ENCODE measurements around the gene PPDPF. TPM values are rescaled to one million over a fixed set of nuclear protein-coding genes. Genes with fewer than 3 reads are reported as not detected.

PPDPF gene
- total RNA-seq, 1 donor from 2014 or later = 242 TPM

DNA sequence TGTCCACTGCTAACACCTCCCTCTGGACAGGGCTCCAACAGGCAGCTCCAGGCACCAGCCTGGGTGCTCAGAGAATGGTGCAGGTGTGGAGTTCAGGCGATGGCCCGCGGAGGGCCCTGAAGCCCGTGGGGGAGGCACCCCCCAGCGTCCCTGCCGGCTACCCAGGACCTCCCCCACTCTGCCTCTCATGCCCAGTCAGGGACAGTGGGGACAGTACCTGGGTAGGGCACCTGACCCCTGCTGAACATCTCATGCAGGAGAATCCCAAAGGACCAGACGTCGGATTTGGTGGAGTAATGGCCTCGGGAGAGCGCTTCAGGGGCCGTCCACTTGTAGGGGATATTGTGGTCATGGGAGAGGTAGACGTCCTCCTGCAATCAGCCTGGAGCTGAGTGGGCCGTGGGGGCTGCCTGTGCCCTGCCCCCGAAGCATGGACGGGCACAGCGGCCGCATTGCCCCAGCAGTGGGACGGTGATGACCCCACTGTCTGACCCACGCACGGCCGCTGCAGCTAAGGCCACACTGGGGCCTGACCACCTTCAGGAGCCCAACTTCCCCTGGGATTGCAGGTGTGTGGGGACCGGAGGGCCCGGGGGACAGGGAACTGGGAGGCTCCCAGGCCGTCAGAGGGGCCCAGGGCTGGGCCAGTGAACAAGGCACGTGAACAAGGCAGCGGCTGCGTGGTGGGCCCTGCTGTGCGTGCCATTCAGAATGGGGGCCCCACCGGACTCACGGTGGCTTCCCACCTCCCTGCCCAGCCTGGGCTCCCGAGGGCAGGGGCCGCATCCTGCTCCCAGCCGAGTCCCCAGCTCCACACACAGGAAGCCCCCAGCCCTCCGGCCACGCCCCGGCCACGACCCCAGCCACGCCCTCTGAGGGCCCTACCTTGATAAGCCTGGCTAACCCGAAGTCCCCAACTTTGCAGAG is 9.6 kb downstream of the PPDPF start:
- Histone ChIP-seq H3K27ac (no peak overlapping the region), H3K4me1 (no peaks in the 10 kb centered on the region), H3K27me3 (no peaks in the 10 kb centered on the region), H3K9me3 (no peaks in the 10 kb centered on the region), H3K36me3 (no peaks in the 10 kb centered on the region), H3K4me3 (no peak overlapping the region)
- TF ChIP-seq, protein P1, sequence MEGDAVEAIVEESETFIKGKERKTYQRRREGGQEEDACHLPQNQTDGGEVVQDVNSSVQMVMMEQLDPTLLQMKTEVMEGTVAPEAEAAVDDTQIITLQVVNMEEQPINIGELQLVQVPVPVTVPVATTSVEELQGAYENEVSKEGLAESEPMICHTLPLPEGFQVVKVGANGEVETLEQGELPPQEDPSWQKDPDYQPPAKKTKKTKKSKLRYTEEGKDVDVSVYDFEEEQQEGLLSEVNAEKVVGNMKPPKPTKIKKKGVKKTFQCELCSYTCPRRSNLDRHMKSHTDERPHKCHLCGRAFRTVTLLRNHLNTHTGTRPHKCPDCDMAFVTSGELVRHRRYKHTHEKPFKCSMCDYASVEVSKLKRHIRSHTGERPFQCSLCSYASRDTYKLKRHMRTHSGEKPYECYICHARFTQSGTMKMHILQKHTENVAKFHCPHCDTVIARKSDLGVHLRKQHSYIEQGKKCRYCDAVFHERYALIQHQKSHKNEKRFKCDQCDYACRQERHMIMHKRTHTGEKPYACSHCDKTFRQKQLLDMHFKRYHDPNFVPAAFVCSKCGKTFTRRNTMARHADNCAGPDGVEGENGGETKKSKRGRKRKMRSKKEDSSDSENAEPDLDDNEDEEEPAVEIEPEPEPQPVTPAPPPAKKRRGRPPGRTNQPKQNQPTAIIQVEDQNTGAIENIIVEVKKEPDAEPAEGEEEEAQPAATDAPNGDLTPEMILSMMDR (IDR thresholded peaks at IDR 0.05) = no peak
- intact Hi-C loops (cut with DNase I) = no loop called here
- DNase-seq (ENCODE audit: low spot score in 2 of 2) = no peak

DNA sequence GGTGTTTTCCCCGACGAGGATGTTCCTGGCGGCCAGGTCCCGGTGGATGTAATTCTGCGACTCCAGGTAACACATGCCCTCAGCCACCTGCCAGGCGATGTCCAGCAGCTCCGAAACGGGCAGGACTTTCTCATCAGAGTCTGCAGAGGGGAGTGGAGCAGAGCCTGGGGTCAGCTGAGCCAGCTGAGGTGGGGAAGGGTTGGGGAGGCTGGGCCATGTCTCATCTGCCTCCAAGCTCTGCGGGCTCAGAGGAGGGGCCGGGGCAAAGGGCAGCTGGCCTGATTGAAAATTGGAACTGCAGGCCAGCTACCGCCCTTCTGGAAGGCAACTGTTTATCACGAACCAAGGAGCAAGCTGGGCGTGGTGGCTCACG is 10.2 kb downstream of the PPDPF start:
- Histone ChIP-seq H3K9me3 (no peaks in the 10 kb centered on the region), H3K4me1 (no peaks in the 10 kb centered on the region), H3K36me3 (no peaks in the 10 kb centered on the region), H3K4me3 (no peak overlapping the region), H3K27me3 (no peaks in the 10 kb centered on the region), H3K27ac (no peak overlapping the region)
- TF ChIP-seq, protein P1 (IDR thresholded peaks at IDR 0.05) = no peak
- intact Hi-C loops (cut with DNase I) = no loop called here
- no peak for DNase-seq (ENCODE audit: low spot score in 2 of 2)

DNA sequence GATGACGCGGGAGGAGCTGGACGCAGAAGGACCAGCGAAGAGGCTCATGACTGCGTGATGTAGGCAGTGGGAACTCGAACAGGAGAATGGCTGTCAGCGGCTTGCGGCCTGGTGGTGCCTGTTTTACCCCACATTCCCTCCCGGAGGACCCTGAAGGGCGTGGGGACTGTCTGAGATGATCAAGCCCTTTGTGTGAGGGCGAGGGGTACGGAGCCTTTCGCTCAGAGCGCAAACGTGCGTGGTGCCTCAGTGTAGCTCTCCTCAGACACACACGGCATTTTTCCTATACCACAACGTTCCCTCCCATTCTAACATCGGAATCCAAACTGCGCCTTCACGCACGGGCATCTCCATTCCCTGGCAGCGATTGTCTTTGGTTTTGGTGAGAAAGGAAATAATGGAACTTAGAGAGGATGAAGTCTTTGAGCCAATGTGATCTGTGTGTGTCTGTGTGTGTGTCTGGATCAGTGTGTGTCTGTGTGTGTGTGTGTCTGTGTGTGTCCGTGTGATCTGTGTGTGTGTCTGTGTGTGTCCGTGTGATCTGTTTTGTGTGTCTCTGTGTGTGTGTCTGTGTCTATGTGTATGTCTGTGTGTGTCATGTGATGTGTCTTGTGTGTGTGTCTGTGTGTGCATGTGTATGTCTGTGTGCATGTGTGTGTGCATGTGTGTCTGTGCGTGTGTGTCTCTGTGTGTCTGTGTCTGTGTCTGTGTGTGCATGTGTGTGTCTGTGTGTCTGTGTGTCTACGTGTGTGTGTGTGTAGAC is 11.3 kb downstream of the PPDPF start:
- no peaks in the 10 kb centered on the region for H3K9me3 ChIP-seq
- peaks cover 0 to 2% of the 10 kb centered on the region in 2 donors for H3K4me1 ChIP-seq
- intact Hi-C loops (cut with DNase I) = no loop called here
- H3K27ac ChIP-seq = no peak overlapping the region
- TF ChIP-seq, protein P1 (IDR thresholded peaks at IDR 0.05) = no peak
- peaks cover 7% of the 10 kb centered on the region for H3K27me3 ChIP-seq
- no peak for DNase-seq (ENCODE audit: low spot score in 2 of 2)
- no peak overlapping the region for H3K4me3 ChIP-seq
- no peaks in the 10 kb centered on the region for H3K36me3 ChIP-seq

DNA sequence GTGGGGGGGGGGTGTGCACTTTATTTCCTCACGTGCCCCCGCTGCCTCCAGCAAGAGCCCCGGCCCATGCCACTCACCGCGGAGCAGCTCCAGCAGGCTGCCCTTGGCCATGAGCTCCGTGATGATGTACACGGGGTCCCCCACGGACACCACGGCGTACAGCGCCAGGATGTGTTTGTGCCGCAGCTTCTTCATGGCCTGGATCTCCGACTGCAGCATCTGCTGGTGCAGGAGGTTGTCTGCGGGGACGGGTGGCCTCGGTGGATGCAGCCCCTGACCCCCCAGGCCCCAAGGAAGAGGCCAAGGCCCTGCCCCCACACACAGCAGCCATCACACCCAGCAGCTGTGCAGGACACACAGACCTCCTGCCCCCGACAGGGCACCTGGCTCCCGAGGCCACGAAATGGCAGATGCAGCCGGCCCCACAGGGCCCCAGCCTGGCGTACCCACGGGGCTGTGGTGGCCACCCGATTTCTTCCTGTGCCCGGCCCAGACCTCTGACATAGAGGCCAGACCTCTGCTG is 11.9 kb downstream of the PPDPF start:
- Histone ChIP-seq H3K4me1 (peaks cover 0 to 2% of the 10 kb centered on the region in 2 donors), H3K36me3 (no peaks in the 10 kb centered on the region), H3K9me3 (no peaks in the 10 kb centered on the region), H3K4me3 (no peak overlapping the region), H3K27me3 (peaks cover 8% of the 10 kb centered on the region), H3K27ac (no peak overlapping the region)
- TF ChIP-seq, protein P1 (IDR thresholded peaks at IDR 0.05) = no peak
- intact Hi-C loops (cut with DNase I) = no loop called here
- no peak for DNase-seq (ENCODE audit: low spot score in 2 of 2)

DNA sequence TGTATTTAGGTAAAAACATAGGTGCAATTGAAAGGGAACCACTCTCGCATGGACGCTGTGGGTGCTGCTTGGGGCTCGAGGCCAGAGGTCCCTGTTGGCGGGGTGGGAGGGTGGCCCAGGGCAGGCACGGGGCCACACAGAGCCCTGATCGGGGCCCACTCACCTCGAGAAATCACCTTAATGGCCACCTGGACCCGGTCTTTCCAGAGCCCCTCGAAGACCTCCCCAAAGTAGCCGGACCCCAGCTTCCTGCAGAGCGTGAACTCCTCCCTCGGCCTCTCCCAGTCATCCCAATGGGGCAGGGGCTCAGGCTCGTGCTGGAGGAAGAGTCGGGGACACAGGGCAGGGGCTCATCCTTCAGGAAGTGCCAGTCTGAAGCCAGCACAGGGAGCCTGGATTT is 12.8 kb downstream of the PPDPF start:
- H3K4me3 ChIP-seq = no peak overlapping the region

More for the DNA sequence above, 12.8 kb downstream of the PPDPF start:
- Histone ChIP-seq H3K4me1 (peaks cover 0 to 2% of the 10 kb centered on the region in 2 donors), H3K27me3 (peaks cover 8% of the 10 kb centered on the region), H3K36me3 (no peaks in the 10 kb centered on the region), H3K27ac (no peak overlapping the region), H3K9me3 (no peaks in the 10 kb centered on the region)
- no peak for DNase-seq (ENCODE audit: low spot score in 2 of 2)
- TF ChIP-seq, protein P1 (IDR thresholded peaks at IDR 0.05) = no peak
- intact Hi-C loops (cut with DNase I) = no loop called here
